ENCODE results near the gene HDAC9.

Gene HDAC9

GRCh38 chr7:18499407-18500177 is 4.0 kb downstream of the HDAC9 start:
- no peak overlapping the region for H2AFZ ChIP-seq (ENCODE audit: low read depth, low read length)
- no peaks in the 10 kb centered on the region for H3K9me3 ChIP-seq (ENCODE audit: insufficient read depth, low read length)
- peak overlapping the region; percentile 91 for H3K27ac ChIP-seq (ENCODE audit: low read length)
- H3K9ac ChIP-seq (ENCODE audit: low read length): peak overlapping the region; percentile 58
- peak overlapping the region; percentile 71 for H3K4me2 ChIP-seq (ENCODE audit: low read length)
- H3K4me3 ChIP-seq (ENCODE audit: low read length): peak overlapping the region; percentile 39; the same call in 1 of the 2 replicates
- no peaks in the 10 kb centered on the region for H3K36me3 ChIP-seq (replicated peaks; ENCODE audit: low read depth, low read length)
- no peak for TF ChIP-seq EZH2phosphoT487 (IDR thresholded peaks at IDR 0.05; ENCODE audit: low read depth)
- TF ChIP-seq, protein P1, sequence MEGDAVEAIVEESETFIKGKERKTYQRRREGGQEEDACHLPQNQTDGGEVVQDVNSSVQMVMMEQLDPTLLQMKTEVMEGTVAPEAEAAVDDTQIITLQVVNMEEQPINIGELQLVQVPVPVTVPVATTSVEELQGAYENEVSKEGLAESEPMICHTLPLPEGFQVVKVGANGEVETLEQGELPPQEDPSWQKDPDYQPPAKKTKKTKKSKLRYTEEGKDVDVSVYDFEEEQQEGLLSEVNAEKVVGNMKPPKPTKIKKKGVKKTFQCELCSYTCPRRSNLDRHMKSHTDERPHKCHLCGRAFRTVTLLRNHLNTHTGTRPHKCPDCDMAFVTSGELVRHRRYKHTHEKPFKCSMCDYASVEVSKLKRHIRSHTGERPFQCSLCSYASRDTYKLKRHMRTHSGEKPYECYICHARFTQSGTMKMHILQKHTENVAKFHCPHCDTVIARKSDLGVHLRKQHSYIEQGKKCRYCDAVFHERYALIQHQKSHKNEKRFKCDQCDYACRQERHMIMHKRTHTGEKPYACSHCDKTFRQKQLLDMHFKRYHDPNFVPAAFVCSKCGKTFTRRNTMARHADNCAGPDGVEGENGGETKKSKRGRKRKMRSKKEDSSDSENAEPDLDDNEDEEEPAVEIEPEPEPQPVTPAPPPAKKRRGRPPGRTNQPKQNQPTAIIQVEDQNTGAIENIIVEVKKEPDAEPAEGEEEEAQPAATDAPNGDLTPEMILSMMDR (IDR thresholded peaks at IDR 0.05; ENCODE audit: low read depth, low read length): no peak
- peaks cover 25% of the 10 kb centered on the region; the same call in 1 of the 2 replicates for H3K79me2 ChIP-seq (ENCODE audit: low read length)
- no peaks in the 10 kb centered on the region for H3K27me3 ChIP-seq (ENCODE audit: low read depth, low read length)
- no peaks in the 10 kb centered on the region for H4K20me1 ChIP-seq (ENCODE audit: insufficient read depth, low read length)
- H3K4me1 ChIP-seq (ENCODE audit: low read length): peaks cover 95% of the 10 kb centered on the region

DNA sequence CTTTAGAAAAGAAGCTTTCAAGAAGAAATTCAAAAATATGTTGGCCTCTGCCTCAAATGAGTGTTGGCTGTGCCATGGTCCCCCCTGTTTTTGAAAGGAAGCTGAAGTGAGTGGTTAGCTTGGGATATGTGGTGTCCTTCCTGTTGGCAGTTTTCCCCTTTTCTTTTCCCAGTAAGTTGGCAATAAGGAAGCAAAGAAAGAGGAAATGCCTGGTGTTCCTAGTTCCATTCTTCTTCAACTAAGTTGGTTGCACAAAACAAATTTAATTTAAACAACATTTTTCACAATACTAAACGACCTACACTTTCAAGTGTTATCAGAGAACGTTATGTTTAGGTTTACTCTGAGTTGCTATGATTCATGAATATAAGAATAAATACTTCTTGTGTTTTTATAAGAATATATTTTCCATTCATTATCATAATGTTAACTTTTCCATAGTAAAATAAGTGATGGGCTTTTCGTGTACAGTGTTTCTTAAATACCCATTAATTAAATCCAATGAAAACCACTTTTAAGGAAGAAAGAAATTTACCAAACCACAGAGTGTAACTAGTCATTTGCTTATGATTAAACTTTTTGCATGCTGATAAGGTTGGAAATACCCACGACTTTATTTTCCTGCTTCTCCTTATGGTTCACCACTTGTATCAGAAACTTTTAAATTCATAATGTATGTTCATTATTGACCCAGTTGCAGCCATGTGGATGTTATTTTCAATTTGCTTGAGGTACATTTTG is 7.7 kb downstream of the HDAC9 start:
- Histone ChIP-seq H3K4me1 (ENCODE audit: low read length) (peaks cover 96% of the 10 kb centered on the region), H3K27me3 (ENCODE audit: low read depth, low read length) (no peaks in the 10 kb centered on the region), H3K4me3 (ENCODE audit: low read length) (no peak overlapping the region), H3K4me2 (ENCODE audit: low read length) (peak overlapping the region; percentile 54), H3K9me3 (ENCODE audit: insufficient read depth, low read length) (no peaks in the 10 kb centered on the region), H3K9ac (ENCODE audit: low read length) (peak overlapping the region; percentile 64; the same call in 1 of the 2 replicates), H3K27ac (ENCODE audit: low read length) (peak overlapping the region; percentile 91), H4K20me1 (ENCODE audit: insufficient read depth, low read length) (no peaks in the 10 kb centered on the region), H2AFZ (ENCODE audit: low read depth, low read length) (no peak overlapping the region), H3K36me3 (replicated peaks; ENCODE audit: low read depth, low read length) (no peaks in the 10 kb centered on the region), H3K79me2 (ENCODE audit: low read length) (peaks cover 27% of the 10 kb centered on the region; the same call in 1 of the 2 replicates)
- TF ChIP-seq EZH2phosphoT487 (IDR thresholded peaks at IDR 0.05; ENCODE audit: low read depth): no peak
- TF ChIP-seq, protein P1 (IDR thresholded peaks at IDR 0.05; ENCODE audit: low read depth, low read length): no peak

DNA sequence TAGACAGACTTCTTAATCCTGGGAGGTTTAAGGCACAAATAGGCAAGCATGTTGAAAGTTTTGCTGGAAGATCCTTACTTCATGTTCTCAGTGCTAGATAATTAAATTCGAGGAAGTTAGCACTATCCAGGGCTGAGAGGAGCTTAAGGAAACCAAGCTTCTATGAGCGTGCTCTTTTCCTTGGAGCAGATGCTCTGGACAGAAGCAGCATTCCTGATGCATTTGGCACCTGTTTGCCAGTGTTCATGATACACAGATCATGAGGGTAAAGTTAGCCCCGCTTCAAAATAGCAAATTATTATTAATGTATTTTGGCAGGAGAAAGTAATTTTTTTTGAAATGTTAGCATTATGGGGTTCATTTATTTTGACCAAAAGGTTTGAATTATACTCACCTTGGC is 9.4 kb downstream of the HDAC9 start:
- Histone ChIP-seq H3K4me3 (ENCODE audit: low read length) (no peak overlapping the region), H3K27ac (ENCODE audit: low read length) (peak overlapping the region; percentile 91), H2AFZ (ENCODE audit: low read depth, low read length) (0 out of 2 replicates have a peak overlapping the region, but pooled peaks have one; percentile 9), H3K36me3 (replicated peaks; ENCODE audit: low read depth, low read length) (no peaks in the 10 kb centered on the region), H3K4me1 (ENCODE audit: low read length) (peaks cover 92% of the 10 kb centered on the region), H3K27me3 (ENCODE audit: low read depth, low read length) (no peaks in the 10 kb centered on the region), H3K9ac (ENCODE audit: low read length) (peak overlapping the region; percentile 64), H3K79me2 (ENCODE audit: low read length) (peaks cover 16% of the 10 kb centered on the region; the same call in 1 of the 2 replicates), H3K9me3 (ENCODE audit: insufficient read depth, low read length) (no peaks in the 10 kb centered on the region), H4K20me1 (ENCODE audit: insufficient read depth, low read length) (no peaks in the 10 kb centered on the region), H3K4me2 (ENCODE audit: low read length) (peak overlapping the region; percentile 54)
- TF ChIP-seq, protein P1 (IDR thresholded peaks at IDR 0.05; ENCODE audit: low read depth, low read length): no peak
- TF ChIP-seq EZH2phosphoT487 (IDR thresholded peaks at IDR 0.05; ENCODE audit: low read depth): no peak

Measured in OCI-LY3 (cell line).